Activated CD4-positive, alpha-beta T cell treated with anti-CD3 and anti-CD28 coated beads, Interleukin-2, amount 50 U/mL, for 16 hours (primary cell): ENCODE results near the gene INTS1.
"Not testable (repeated sequence)": the region's sequence is repeated elsewhere in the genome, so short reads cannot be mapped to it uniquely, and the experiment has no call there.

ENCODE experiments used
- DNase-seq: peaks from one replicate; pipeline ENCODE4 v3.0.0-alpha.2; 2020

INTS1 gene

DNA sequence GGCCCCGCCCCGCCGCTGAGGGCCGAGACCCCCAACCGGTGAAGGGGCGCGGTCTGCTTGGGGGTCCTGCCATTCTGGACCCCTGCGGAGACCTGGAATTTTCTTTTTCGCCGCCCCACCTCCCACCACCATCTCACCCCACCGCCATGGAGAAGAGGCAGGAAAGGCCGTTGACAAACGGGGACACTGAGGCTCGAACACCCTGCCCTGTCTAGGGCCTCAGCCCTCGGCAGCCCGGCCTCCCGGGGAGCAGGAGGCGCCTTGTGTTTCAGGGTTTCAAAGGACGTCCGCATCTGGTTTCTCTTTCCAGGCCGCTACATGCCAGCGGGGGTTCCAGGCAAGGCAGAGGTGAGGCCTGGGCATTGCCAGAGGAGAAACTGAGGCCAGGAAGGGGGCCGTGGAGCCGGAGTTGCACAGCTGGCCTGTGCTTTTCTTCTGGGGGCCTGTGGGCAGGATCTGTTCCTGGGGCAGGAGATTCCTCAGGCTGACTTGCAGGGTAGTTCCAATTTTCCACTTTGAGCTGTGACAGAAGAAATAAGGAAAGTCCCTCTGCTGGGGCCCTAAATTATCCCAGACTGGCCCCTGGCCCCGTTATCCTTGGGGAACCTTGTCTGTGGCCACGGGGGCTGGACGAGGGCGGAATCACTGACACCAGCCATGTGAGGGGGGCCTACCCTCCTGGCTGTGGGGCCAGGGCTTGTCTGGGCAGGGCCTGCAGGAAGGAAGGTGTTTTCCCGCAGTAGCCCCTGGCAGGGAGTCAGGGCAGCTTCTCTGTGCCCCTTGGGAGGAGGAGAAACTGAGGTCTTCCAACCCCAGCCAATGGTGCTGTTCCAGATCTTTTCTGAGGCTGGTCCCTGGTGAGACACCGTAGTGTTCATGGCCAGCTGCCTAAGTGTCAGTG lies 44.0 kb downstream of the INTS1 start:
- no peak for DNase-seq

DNA sequence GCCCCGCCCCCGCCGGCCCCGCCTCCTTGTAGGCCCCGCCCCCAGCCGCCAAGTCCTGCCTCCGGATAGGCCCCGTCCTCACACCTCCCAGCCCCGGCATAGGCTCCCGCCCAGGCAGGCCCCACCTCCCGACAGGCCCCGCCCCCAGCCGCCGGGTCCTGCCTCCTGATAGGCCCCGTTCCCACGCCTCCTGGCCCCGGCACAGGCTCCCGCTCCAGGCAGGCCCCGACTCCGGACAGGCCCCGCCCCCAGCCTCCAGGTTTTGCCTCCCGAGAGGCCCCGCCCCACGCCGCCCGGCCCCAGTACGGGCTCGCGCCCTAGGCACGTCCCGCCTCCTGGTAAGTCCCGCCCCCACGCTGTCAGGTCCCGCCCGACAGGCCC lies 44.7 kb downstream of the INTS1 start:
- peak; percentile 96 for DNase-seq

DNA sequence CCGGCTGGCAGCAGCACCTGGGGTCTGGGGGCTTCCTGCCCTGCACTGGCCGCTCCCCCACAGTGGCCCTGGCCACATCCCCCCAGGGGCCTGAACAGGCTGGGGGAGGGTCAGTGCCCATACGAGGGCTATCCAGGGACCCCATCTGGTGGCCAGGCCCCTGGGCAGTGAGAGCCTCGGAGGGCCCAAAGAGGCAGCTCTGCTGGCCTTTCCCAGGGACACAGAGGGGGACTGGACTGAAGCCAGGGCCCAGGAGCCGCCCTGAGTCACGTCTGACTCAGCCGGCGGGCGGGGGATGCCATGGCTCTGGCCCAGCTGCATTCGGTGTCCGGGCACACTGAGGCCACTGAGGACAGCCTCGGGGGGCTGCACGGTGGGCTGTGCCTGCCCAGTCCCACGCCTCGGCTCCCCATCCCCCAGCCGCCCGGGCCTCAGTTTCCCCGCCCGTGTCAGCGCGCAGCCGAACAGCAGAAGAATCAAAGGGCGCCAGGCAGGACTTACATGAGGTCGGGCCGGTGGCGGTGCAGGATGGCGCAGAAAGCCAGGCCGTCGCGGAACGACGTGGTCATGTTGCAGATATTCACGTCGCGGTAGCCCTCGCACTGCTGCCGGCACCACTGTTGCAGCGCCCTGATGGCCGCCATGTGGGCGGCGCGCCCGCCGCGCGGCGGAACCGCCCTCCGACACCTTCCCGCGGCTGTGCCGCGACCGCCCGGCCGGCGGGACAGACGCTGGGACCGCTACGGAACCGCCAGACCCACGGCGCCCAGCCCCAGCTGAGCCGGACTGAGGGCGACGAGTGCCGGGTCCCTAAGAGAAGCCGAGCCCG lies 45.3 kb downstream of the INTS1 start, which contains the start of gene MICALL2:
TSS of gene MICALL2 (minus strand) at position 788 of the 829 bp plus-strand sequence. CDS start at position 644, 144 bp downstream.
- DNase-seq = no peak

DNA sequence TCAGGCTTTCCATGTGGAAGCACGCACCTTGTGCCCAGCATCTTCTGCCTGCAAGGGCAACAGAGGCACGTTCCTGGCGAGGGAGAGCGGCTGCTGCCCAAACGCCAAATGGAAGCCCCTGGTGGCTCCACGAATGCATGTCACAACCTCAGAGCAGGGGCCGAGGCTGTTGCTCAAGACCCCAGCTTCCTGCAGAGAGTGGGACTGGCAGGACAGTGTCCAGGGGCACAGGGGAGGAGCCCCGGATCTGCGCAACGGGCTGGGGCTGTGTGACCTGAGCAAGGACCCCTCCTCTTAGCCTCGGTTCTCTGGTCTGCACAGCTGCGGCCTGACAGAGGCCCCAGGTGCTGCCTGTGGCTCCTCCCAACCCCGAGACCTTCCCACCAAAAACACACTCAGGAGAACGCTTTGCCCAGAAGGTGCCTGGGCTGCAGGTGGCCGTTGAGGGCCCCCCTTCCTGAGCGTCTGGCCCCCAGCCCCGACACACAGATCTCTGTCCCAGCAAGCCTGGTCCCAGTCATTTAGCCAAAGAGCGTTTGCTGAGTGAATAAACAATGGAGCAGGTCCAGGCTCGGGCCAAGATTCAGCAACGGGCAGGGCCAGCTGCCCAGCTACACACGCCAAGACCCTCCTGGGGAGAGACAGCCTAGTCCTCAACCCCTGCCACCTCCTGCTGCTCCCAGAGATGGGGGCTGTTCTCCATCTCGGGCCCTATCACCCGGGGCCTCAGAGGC lies 46.1 kb downstream of the INTS1 start:
- no peak for DNase-seq

DNA sequence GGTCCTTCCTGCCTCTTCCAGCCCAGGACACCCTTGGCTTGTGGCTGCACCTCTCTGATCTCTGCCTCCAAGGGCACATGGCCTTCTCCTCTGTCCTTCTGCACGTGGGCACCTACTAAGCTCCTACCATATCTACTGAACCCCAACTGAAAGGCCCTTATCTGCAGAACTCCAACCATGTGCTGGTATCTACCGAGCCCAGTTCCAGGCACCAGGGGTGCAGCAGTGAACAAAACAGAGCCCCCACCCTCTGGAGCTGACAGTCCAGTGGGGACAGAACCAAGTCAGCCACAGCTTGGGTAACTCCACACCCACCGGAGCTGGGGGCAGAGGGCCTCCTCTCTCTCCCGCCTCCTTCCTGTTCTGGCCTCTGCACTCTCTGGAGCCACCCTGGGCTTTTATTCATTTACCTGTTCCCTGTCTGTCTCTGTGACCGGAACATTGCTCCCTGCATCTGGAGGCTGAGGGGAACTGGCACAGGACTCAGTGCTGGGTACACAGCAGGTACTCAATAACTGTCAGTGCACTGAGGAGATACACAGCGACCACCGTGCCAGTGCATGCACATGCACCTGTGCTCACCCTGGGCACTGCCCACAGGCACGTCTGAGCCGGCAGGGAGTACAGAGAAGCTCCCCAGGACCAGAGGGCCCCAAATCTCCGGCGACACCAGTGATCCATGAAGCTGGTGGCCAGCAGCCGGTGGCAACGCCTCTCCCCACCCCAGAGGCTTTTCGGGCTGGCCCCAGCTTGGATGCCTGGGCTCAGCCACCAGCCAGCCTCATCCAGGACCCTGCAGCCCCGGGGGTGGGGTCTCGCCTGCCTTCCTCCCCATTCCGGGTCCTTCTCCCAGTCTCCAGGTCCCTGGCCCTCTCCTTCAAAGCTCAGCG lies 46.9 kb downstream of the INTS1 start:
- DNase-seq = no peak

DNA sequence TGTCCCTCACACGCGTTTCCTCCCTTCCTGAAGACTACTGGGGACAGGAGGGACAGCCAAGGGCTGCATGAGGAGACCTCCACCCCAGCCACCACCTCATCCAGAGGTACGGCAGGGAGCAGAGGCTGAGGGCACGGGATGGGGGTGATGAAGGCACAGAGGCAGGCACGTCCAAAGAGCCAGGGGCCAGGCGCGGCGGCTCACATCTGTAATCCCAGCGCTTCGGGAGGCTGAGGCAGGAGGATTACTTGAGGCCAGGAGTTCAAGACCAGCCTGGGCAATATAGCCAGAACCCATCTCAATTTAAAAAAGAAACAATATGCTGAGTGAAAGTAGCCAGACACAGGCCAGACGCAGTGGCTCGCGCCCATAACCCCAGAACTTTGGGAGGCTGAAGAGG lies 48.2 kb downstream of the INTS1 start:
- no peak for DNase-seq

DNA sequence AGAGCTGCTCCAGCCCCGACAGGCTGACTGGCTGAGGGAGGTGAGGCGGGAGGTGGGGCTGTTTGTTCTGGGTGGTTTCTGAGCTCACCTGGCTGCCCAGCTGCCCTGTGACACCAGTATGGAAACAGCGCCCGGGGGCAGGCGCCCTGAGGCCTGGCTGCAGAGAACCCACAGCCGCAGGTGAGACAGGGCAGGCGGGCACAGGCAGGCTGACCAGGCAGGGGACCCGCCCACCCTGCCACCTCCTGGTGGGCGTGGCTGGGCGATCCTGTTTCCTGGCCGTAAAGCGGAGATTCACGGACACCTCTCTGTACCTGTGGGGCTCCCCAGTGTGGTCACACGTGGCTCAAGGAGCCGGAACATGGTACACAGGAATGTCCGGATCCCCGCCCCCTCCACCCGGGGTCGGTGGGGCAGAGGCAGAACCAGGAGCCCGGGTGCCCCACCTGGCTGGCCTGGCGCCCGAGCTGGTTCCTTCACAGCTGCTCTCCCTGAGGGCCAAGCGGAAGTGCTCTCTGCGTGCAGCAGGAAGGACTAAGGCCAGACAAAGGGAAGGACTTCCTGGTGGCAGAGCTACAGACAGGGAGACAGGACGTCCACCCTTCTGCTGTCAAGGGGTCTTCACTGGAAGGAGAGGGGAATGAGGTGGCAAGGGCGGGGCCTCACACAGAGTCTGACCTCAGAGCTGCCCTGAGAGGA lies 48.8 kb downstream of the INTS1 start:
- DNase-seq = no peak

DNA sequence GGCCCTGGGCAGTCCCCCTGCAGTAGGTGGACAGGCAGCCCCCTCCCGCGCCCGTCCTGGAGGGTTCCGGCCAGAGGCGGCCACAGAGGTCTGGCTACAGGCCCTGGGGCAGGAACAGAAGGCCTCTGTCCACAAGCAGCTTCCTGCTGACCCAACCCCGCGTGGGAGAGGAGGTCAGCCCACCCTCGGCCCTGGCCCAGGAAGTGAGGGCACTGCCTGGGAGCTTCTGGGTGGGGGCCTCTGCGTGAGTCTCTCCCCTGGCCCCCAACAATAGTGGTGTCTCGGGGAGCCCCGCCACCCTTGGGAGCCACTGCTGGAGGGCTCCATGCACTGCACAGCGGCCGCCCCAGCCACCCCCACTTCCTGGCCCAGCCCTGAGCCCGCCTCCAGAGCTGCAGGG lies 49.6 kb downstream of the INTS1 start:
- no peak for DNase-seq

DNA sequence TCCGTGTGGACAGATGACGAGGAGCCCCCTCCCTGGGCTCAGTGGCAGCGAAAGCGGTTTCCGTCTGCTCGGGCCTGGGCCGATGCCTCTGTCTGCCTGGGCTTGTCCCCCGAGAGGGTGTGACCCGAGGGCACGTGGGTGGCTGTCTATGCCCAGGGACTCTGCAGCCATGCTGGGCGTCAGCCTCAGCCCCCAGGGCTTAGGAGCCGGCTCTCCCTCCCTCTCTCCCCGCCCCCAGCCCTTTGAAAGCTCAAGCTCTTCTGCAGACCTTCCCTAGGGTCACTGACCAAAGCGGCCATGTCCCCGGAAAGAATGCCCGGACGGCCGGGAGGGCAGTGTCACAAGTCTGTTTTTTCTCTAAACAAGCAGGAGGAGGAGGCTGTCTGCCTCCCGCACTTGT lies 52.0 kb downstream of the INTS1 start:
- no peak for DNase-seq

DNA sequence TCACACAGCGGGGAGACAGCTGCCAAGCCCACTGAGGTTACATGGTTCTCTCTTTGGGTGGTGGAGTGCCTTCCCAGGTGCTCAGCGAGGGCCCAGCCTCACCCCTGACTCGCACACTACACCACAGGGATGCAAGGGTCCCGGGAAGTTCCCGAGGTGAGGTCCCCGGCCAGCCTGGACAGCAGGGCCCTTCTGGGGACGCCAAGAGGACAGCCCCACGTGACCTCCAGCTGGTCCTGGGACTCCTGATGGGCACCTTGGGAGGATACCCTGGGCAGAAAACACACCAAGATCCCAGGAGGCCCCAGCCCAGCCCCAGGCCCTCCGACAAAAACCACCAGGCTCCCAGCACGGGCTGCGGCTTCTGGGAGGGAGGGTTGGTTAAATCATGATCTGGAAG lies 53.2 kb downstream of the INTS1 start:
- DNase-seq = no peak

DNA sequence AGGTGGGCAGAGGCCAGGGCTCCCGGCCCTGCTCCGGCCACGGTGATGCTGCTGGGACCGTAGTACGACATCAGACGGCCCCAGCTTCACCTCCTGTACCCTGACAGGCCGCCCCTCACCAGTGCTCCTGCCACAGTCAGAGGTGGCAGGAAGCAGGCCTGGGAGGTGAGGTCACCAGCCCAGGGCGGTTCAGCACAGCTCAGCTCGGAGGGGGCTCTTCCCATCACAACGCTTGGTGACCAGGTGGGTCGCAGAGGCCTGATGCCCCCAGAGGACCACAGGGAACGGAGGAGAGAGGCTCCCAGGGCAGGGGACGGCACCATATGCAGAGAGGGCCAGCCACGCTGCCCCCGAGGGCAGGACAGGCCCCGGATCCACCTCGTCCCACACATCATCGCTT lies 53.8 kb downstream of the INTS1 start:
- no peak for DNase-seq

DNA sequence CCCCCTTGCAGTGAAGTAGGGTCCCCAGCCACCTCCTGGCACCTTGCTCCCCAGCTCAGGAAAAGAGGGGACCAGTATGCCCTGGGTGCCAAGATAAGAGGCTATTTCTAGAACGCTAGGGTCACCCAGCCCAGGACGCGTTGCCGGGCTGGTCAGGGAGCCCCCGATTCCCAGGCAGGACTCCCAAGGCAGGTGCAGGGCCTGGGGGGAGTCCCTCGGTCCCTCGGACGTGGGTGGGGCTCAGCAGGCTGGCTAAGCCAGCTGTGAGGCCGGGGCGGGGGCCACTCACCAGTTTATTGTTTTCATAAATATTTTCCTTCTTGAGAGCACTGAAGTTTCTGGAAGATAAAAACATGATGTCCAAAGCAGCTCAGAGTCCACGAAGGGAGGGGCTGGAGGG lies 54.2 kb downstream of the INTS1 start:
- DNase-seq = no peak

DNA sequence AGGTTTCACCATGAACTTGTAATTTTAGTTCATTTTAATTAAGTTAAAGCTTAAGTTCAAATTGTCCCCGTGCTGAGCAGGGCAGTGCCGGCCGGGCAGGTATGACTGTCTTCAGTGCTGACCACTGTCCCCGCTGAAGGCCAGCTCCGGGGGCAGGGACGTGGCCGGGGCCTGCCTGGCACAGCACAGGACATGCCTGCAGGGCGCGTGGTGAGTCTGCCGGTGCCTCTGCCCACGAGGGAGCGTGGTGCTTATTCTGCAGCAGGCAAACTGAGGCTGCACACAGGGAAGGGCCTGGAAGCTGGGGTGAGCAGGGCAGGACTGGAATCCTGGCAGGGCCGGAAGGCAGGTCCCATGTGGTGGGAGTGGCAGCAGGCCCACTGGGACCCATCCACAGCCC lies 54.7 kb downstream of the INTS1 start:
- no peak for DNase-seq

DNA sequence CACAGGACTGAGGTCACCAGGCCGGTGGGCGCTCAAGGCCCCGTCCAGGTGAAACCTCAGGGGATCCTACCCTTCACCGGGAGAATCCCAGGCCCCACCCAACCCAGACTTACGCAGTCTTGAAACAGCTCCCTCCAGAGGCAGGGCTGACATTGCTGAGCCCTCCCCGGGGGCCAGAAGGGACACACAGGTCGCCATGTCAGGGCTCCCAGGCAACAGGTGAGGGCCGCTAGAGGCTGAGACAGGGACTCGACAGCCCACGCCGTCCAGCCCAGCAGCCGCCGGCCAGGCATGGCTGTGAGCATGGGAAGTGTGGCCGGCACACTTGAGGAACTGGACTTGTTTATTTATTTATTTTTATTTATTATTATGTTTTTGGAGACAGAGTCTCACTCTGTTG lies 55.2 kb downstream of the INTS1 start:
- no peak for DNase-seq

DNA sequence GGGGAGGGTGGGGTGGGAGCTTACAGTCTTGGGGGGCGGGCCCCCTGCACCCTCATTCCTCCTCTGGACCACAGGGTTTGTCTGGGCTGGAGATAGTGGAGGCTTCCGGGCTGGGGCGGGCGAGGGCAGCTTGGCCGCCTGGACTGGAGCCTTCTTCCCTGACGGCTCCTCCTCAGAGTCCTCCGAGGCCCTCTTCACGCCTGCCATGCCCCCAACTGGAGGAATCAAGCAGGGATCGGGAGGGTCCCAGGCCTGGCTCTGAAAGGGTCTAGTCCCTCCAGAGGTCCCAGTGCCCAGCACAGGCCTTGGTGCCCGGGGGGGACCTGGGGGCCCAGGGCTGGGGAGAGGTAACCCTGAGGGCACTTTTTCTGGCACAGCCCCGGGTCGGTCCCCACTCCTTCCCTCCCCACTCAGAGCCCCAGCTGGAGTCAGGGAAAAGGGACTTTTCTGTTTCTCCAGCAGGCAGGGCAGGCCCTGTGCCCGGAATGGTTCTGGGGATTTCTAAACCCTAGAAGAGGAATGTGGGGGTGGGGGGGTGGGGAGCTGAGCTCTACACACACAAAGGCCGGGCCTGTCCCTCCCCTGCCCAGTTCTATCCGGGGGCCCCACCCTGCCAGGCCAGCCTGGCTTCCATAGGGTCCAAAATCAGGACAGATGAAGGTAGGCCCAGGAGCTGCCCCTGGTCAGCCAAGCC lies 56.5 kb downstream of the INTS1 start:
- DNase-seq = no peak

DNA sequence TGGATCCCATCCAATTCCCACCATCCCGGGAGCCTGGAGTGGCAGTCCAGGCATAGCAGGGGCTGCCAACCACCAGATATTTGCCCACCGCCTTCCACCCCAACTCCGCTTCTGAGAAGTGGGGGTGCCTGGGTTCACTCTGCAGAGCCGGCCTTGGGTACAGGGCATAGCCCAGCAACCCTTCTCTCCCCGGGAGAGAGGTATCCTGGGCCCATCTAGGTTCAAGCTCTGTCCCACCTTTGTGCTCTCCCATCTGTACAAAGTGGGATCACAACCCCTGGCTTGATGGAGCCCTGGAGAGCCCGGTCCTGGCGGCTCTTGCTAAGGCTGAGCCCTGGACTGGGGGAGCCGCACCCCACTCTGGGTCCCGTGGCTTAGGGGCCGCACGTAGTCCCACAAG lies 57.1 kb downstream of the INTS1 start:
- no peak for DNase-seq

DNA sequence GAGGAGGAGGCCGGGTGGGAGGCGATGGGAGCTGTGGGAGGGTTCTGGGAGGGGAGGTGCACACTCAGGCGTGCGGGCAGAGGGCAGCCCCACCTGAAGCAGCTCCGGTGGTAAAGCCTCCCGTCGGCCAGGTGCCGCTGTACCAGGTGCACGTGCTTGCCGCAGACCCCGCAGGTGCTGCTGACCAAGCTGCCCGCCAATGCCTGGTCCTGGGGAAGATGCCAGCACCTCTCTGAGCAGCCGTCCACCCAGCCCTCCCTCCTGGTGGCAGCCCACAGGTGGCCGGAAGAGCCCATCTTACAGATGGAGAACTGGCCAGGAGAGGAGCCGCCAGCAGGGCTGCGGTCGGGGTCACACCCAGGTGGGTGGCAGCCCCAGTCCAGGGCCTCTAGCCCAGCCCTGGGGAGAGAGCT lies 57.6 kb downstream of the INTS1 start:
- no peak for DNase-seq

DNA sequence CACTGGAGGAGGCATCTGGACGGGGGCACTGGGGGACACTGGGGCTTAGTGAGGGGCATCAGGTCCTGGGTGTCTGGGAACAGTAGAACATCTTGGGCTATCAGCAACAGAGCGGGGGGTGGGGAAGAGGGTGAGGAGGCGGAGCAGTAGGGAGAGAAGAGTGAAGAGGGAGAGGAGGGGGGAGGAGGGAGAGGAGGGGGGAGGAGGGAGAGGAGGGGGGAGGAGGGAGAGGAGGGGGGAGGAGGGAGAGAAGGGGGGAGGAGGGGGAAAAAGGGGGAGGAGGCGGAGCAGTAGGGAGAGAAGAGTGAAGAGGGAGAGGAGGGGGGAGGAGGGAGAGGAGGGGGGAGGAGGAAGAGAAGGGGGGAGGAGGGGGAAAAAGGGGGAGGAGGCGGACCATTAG lies 58.2 kb downstream of the INTS1 start:
- not testable (repeated sequence) for DNase-seq

DNA sequence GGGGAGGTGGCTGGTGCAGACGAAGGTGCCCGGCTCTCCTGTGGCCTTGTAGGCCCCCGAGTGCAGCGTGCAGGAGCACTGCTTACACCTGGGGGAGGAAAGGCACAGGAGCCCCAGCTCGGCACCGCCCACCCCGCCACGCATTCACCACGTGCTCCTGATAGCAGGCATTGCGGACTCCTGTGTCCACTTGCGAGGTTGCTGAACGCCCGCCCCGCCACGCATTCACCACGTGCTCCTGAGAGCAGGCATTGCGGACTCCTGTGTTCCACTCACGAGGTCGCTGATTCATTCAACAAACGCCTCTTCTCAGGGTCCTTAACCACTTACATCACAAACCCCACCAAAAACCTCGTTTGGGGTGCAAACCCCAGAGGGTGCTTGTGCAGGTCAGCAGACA lies 58.8 kb downstream of the INTS1 start:
- no peak for DNase-seq

DNA sequence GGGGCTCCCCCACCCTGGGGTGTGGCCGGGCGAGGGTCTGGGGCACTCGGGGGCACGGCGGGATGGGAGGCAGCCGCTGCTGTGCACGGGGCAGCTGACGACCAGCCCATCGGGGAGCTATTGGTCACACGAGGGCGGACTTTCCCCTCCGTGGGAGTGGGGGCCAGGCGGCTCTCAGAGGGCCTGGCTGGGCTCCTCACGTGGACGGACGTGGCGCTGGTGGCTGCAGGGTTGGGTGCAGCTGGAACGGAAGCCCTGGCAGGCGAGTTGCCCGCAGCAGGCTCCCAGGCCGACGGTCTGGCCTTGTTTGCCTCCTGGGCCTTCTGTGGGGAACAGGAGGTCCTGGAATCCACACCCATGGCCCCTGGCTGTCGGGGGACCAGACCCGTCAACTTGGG lies 59.3 kb downstream of the INTS1 start:
- no peak for DNase-seq
